HEK293T (cell line): ENCODE results near the gene ARMC8.
"Not testable (repeated sequence)": the region's sequence is repeated elsewhere in the genome, so short reads cannot be mapped to it uniquely, and the experiment has no call there.

Experiments used
- CTCF ChIA-PET: fragments of 350-600 bp; formaldehyde crosslinking; extraction: SDS; loops from one replicate; lab custom pipeline; 2021; ENCODE audit warnings: antibody characterized with exemption, inconsistent platforms; lab: Yijun Ruan, JAX
- POLR2A ChIA-PET: fragments of 350-600 bp; formaldehyde crosslinking; extraction: SDS; loops from one replicate; lab custom pipeline; 2020; ENCODE audit warnings: antibody characterized with exemption, inconsistent platforms; lab: Yijun Ruan, JAX
- DNase-seq: peaks from one replicate; pipeline ENCODE4 v3.0.0; 2012; ENCODE audit warnings: mixed read lengths; ENCODE audit errors: extremely low spot score
- ARNT ChIP-seq: fragments of 450-650 bp; IDR thresholded peaks from 2 replicates; pipeline ENCODE4 v1.6.1; 2017; ENCODE audit warnings: mild to moderate bottlenecking
- BHLHE40 ChIP-seq: fragments of 450-650 bp; IDR thresholded peaks from 2 replicates; pipeline ENCODE4 v1.6.1; 2016; ENCODE audit warnings: mild to moderate bottlenecking, moderate library complexity, borderline replicate concordance
- CTBP1 ChIP-seq: fragments of 450-650 bp; IDR thresholded peaks from 2 replicates; pipeline ENCODE4 v1.6.1; 2016; ENCODE audit warnings: borderline replicate concordance
- ELF4 ChIP-seq: fragments of 450-650 bp; IDR thresholded peaks from 2 replicates; pipeline ENCODE4 v1.6.1; 2017; ENCODE audit warnings: antibody characterized with exemption
- FOXA1 ChIP-seq: fragments of 450-650 bp; IDR thresholded peaks from 2 replicates; pipeline ENCODE4 v1.6.1; 2016; ENCODE audit warnings: mild to moderate bottlenecking
- FOXK2 ChIP-seq: fragments of 450-650 bp; IDR thresholded peaks from 2 replicates; pipeline ENCODE4 v1.6.1; 2016; ENCODE audit warnings: mild to moderate bottlenecking
- FOXM1 ChIP-seq: fragments of 450-650 bp; IDR thresholded peaks from 2 replicates; pipeline ENCODE4 v1.6.1; 2017; ENCODE audit warnings: mild to moderate bottlenecking, borderline replicate concordance
- HDGF ChIP-seq: fragments of 450-650 bp; IDR thresholded peaks from 2 replicates; pipeline ENCODE4 v1.6.1; 2017; ENCODE audit warnings: antibody characterized with exemption, borderline replicate concordance
- L3MBTL2 ChIP-seq: fragments of 450-650 bp; conservative IDR thresholded peaks from 2 replicates; pipeline ENCODE4 v1.6.1; 2016; ENCODE audit warnings: mild to moderate bottlenecking
- LEF1 ChIP-seq: fragments of 450-650 bp; IDR thresholded peaks from 2 replicates; pipeline ENCODE4 v1.6.1; 2017; ENCODE audit warnings: mild to moderate bottlenecking, borderline replicate concordance
- NFRKB ChIP-seq: fragments of 450-650 bp; IDR thresholded peaks from 2 replicates; pipeline ENCODE4 v1.6.1; 2016; ENCODE audit warnings: mild to moderate bottlenecking, moderate library complexity
- PKNOX1 ChIP-seq: fragments of 450-650 bp; IDR thresholded peaks from 2 replicates; pipeline ENCODE4 v1.6.1; 2016
- SP1 ChIP-seq: fragments of 450-650 bp; IDR thresholded peaks from 2 replicates; pipeline ENCODE4 v1.6.1; 2017
- SUZ12 ChIP-seq: fragments of 450-650 bp; IDR thresholded peaks from 2 replicates; pipeline ENCODE4 v1.6.1; 2016; ENCODE audit warnings: mild to moderate bottlenecking
- TARDBP ChIP-seq: fragments of 450-650 bp; IDR thresholded peaks from 2 replicates; pipeline ENCODE4 v1.6.1; 2016
- ZNF384 ChIP-seq: fragments of 450-650 bp; IDR thresholded peaks from 2 replicates; pipeline ENCODE4 v1.6.1; 2016

ARMC8 gene

GRCh38 chr3:138187296-138188012, at the start of gene ARMC8:
Gene ARMC8, plus strand, starts transcription at chr3:138187301. Its CDS starts 254 bp downstream, at chr3:138187555.
- DNase-seq = peak; percentile 56
- TF ChIP-seq L3MBTL2 = peak; percentile 65
- peak; percentile 77 for TF ChIP-seq NFRKB
- TF ChIP-seq CTBP1 = no peak
- ChIA-PET POLR2A (interaction anchor here (0.7 to 4.0 kb wide), 8 partner anchors 9 to 141 kb away, joined by 3 to 35 read pairs (median 3); partner anchors contain the start of gene DBR1), CTCF (no interaction called here)

- ChIA-PET CTCF (no interaction called here), POLR2A (no interaction called here)
- TF ChIP-seq FOXM1 (no peak), HDGF (no peak), CTBP1 (no peak), ZNF384 (no peak), ELF4 (no peak), LEF1 (no peak), TARDBP (no peak), FOXK2 (no peak), NFRKB (no peak), SP1 (no peak), BHLHE40 (no peak), L3MBTL2 (no peak), ARNT (no peak), SUZ12 (no peak), FOXA1 (no peak), PKNOX1 (no peak)
- DNase-seq = no peak
Measured at GRCh38 chr3:138137861-138138260, 49.2 kb upstream of the ARMC8 start.

- DNase-seq = no peak
- TF ChIP-seq PKNOX1 (no peak), SUZ12 (no peak), FOXK2 (no peak), NFRKB (no peak), FOXA1 (no peak), BHLHE40 (no peak), ZNF384 (no peak), TARDBP (no peak), ARNT (no peak), L3MBTL2 (no peak), SP1 (no peak), HDGF (no peak)
- CTCF ChIA-PET = no interaction called here
- POLR2A ChIA-PET = no interaction called here
Measured at GRCh38 chr3:138139691-138140090, 47.4 kb upstream of the ARMC8 start.

GRCh38 chr3:138140940-138141339, 46.2 kb upstream of the ARMC8 start:
- TF ChIP-seq ARNT (no peak), PKNOX1 (no peak), L3MBTL2 (no peak), LEF1 (no peak), HDGF (no peak), TARDBP (no peak), FOXM1 (no peak), ELF4 (no peak), BHLHE40 (no peak), SUZ12 (no peak), FOXA1 (no peak), NFRKB (no peak), CTBP1 (no peak), FOXK2 (no peak), SP1 (no peak)
- no peak for DNase-seq
- CTCF ChIA-PET = no interaction called here
- POLR2A ChIA-PET = no interaction called here

GRCh38 chr3:138142181-138142580, 44.9 kb upstream of the ARMC8 start:
- POLR2A ChIA-PET, DNase-seq, CTCF ChIA-PET: not testable (repeated sequence)

GRCh38 chr3:138148503-138148902, 38.6 kb upstream of the ARMC8 start:
- POLR2A ChIA-PET = no interaction called here
- no peak for DNase-seq
- CTCF ChIA-PET = no interaction called here
- TF ChIP-seq NFRKB (no peak), PKNOX1 (no peak), FOXM1 (no peak), HDGF (no peak), LEF1 (no peak), BHLHE40 (no peak), CTBP1 (no peak), ZNF384 (no peak), SUZ12 (no peak)
